Endodermal cell (in vitro differentiated cells): Measurements from ENCODE around the gene TNPO3. TPM values are rescaled to one million over a fixed set of nuclear protein-coding genes. Genes with fewer than 3 reads are reported as not detected.

Source experiments
- DNase-seq: peaks from one replicate; pipeline ENCODE4 v3.0.0-alpha.2; 2017
- H3K27ac ChIP-seq: 2 replicates; pipeline ENCODE4 v1.5.1; 2013; ENCODE audit warnings: mild to moderate bottlenecking, low read depth, low read length, moderate library complexity
- H3K27me3 ChIP-seq: 2 replicates; pipeline ENCODE4 v1.6.1; 2013; ENCODE audit warnings: mild to moderate bottlenecking, low read length, moderate library complexity; ENCODE audit not compliant: insufficient read depth, control insufficient read depth, poor library complexity, severe bottlenecking
- H3K36me3 ChIP-seq: 2 replicates; pipeline ENCODE4 v1.7.0; 2013; ENCODE audit warnings: mild to moderate bottlenecking, low read length, moderate library complexity; ENCODE audit not compliant: control insufficient read depth, insufficient read depth
- H3K4me1 ChIP-seq: one replicate; pipeline ENCODE4 v1.7.0; 2013; ENCODE audit warnings: low read length; ENCODE audit not compliant: control insufficient read depth, insufficient read depth
- H3K4me3 ChIP-seq: 2 replicates; pipeline ENCODE4 v1.5.1; 2013; ENCODE audit warnings: mild to moderate bottlenecking, low read length, moderate library complexity
- H3K9ac ChIP-seq: 2 replicates; pipeline ENCODE4 v1.6.1; 2013; ENCODE audit warnings: mild to moderate bottlenecking, low read length, moderate library complexity; ENCODE audit not compliant: poor library complexity, severe bottlenecking; ENCODE audit errors: extremely low read depth
- H3K9me3 ChIP-seq: 2 replicates; pipeline ENCODE4 v1.6.1; 2013; ENCODE audit warnings: mild to moderate bottlenecking, low read length, moderate library complexity; ENCODE audit not compliant: control insufficient read depth
- H3K27ac Mint-ChIP-seq: 2 replicates; pipeline ENCODE4 v1.8.0; 2020; ENCODE audit warnings: mixed read lengths
- H3K27me3 Mint-ChIP-seq: 2 replicates; pipeline ENCODE4 v1.8.0; 2021; ENCODE audit warnings: mild to moderate bottlenecking, mixed read lengths; ENCODE audit not compliant: insufficient read depth
- H3K36me3 Mint-ChIP-seq: 2 replicates; pipeline ENCODE4 v1.8.0; 2020; ENCODE audit warnings: low read depth, mixed read lengths
- H3K4me1 Mint-ChIP-seq: 2 replicates; pipeline ENCODE4 v1.8.0; 2020; ENCODE audit warnings: mixed read lengths
- H3K4me3 Mint-ChIP-seq: 2 replicates; pipeline ENCODE4 v1.8.0; 2020; ENCODE audit warnings: mild to moderate bottlenecking, moderate library complexity, mixed read lengths
- H3K9me3 Mint-ChIP-seq: 2 replicates; pipeline ENCODE4 v1.8.0; 2020; ENCODE audit warnings: mild to moderate bottlenecking, mixed read lengths
- WGBS, 2 experiments: methylation state at CpG; one replicate each; pipeline versions ENCODE4 v1.1.5 to v1.1.7; 2013; ENCODE audit warnings: missing lambda C conversion rate in 2 of 2, mixed read lengths in 1 of 2; ENCODE audit not compliant: insufficient coverage in 1 of 2, insufficient read length in 1 of 2; 5-methylcytosine and 5-hydroxymethylcytosine counted together
- total RNA-seq, 2 donors: library from RNA; stranded (reverse); fragmentation: NEBNext Ultra II Directional in 1 of 2; extraction: Animal tissue kit (Norgen Biotek cat#: 25700) in 1 of 2; gene quantifications; 2 replicates in 1 of 2; 3 replicates in 1 of 2; pipeline ENCODE4 v1.2.1, GENCODE V29; 2021
- TF ChIP-seq, protein P1 (sequence below): fragments of 200-600 bp; sonication (generic); conservative IDR thresholded peaks from 2 replicates; pipeline ENCODE4 v1.5.0; 2021; ENCODE audit warnings: antibody characterized with exemption, mild to moderate bottlenecking

TNPO3 gene
- total RNA-seq, 2 donors from 2014 or later: 68.0 to 73.1 TPM

DNA sequence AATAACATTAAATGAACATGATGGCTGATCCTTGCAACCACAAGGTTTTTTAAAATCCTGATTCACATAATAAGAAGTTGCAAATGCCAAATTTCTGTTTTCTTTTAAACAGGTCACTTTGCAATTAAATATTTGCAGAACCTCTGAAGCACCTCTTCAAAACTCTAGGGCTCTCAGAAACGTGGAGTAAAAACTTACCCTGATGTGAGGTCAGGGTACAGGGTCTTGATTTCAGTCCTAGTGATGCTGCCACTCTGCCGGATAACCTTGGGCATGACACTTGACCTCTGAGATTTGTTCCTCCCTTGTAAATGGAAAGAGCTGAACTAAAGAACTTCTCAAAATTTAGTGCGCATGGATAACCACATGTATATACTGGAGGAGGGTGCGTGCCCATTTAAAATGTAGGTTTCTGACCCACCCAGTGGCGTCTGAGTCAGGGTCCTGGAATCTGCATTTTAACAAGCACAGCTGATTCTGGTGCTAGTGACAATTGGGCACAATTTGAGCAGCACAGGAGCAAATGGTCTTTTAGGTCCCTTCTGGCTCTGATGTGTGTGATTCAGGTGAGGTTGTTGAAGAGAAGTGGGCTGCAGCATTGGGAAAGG lies 35.5 kb upstream of the TNPO3 start:
- H3K4me1 Mint-ChIP-seq: peaks cover 3% of the 10 kb centered on the region
- no peaks in the 10 kb centered on the region for H3K36me3 Mint-ChIP-seq
- TF ChIP-seq, protein P1, sequence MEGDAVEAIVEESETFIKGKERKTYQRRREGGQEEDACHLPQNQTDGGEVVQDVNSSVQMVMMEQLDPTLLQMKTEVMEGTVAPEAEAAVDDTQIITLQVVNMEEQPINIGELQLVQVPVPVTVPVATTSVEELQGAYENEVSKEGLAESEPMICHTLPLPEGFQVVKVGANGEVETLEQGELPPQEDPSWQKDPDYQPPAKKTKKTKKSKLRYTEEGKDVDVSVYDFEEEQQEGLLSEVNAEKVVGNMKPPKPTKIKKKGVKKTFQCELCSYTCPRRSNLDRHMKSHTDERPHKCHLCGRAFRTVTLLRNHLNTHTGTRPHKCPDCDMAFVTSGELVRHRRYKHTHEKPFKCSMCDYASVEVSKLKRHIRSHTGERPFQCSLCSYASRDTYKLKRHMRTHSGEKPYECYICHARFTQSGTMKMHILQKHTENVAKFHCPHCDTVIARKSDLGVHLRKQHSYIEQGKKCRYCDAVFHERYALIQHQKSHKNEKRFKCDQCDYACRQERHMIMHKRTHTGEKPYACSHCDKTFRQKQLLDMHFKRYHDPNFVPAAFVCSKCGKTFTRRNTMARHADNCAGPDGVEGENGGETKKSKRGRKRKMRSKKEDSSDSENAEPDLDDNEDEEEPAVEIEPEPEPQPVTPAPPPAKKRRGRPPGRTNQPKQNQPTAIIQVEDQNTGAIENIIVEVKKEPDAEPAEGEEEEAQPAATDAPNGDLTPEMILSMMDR: no peak
- 68 to 69% methylated on average over 4 to 5 of the region's 5 CpGs for WGBS, 2 experiments
- no peak overlapping the region for H3K4me3 Mint-ChIP-seq
- H3K4me1 ChIP-seq: no peaks in the 10 kb centered on the region
- no peak overlapping the region for H3K4me3 ChIP-seq
- no peak overlapping the region for H3K27ac Mint-ChIP-seq
- H3K9ac ChIP-seq: no peak overlapping the region
- H3K27me3 Mint-ChIP-seq: peaks cover 4% of the 10 kb centered on the region
- H3K27ac ChIP-seq: no peak overlapping the region
- no peaks in the 10 kb centered on the region for H3K27me3 ChIP-seq
- no peaks in the 10 kb centered on the region for H3K36me3 ChIP-seq
- no peaks in the 10 kb centered on the region for H3K9me3 Mint-ChIP-seq
- peak; percentile 36 for DNase-seq
- H3K9me3 ChIP-seq: no peaks in the 10 kb centered on the region

DNA sequence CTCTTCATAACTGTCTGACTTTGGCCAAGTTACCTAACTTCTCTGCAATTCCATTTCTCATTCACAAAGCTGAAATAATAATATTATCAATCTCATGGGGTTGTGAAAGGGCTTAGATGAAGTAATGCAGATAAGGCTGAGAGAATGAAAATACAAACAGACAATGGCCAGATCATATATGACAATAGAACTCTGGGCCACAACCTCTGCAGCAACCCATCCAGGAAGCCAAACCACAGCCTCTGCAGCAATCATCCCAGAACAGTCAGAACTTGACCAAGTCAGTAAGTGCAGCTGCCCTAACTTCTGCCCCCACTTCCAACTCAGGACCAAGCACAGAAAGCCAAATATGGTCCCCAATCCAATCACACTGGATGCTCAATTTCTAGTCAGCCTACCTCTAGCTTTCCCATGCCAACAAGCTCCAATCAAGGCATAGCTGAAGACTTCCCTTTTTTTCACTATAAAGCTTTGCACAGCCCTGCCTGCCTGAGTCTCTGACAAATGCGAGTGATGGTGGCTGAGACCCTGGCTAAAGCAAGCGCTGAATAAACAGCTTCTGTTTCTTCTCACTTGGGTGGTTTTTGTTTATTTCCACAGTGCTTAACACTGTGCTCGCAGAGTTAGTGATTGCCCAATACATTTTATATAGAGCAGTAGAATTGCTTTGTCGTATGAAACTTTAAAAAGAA lies 34.8 kb upstream of the TNPO3 start:
- Histone ChIP-seq H3K4me3 (no peak overlapping the region), H3K4me1 (no peaks in the 10 kb centered on the region), H3K9me3 (no peaks in the 10 kb centered on the region), H3K27ac (no peak overlapping the region), H3K36me3 (no peaks in the 10 kb centered on the region), H3K9ac (no peak overlapping the region), H3K27me3 (no peaks in the 10 kb centered on the region)
- peak; percentile 39 for DNase-seq
- Mint-ChIP-seq H3K4me3 (no peak overlapping the region), H3K9me3 (no peaks in the 10 kb centered on the region), H3K27ac (no peak overlapping the region), H3K27me3 (no peaks in the 10 kb centered on the region), H3K36me3 (no peaks in the 10 kb centered on the region), H3K4me1 (peaks cover 3% of the 10 kb centered on the region)
- 71 to 75% methylated on average over 2 to 4 of the region's 4 CpGs for WGBS, 2 experiments
- TF ChIP-seq, protein P1: no peak

DNA sequence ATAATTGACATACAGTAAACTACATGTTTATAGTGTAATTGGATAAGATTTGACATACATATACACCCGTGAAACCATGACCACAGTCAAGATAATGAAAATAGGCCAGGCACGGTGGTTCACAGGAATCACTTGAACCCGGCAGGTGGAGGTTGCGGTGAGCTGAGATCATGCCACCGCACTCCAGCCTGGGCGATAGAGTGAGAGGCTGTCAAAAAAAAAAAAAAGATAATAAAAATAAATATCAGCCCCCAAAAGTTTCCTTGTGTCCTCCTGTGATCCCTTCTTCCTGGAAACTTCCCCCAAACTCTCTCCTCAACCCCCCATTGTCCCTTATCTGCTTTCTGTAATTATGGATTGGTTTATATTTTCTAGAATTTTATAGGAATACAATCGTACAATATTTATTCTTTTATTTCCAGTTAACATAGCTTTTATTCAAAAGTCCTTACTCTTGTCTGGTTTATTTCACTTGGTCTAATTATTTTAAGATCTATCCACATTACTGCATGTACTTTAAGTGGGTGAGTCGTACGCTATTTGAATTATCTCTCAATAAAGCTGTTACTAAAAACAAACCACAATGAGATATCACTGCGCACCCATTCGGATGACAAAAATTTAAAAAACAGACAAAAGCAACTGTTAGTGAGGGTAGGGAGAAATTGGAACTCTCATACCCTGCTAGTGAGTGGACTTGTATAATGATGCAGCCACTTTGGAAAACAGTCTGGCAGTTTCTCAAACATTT lies 30.1 kb upstream of the TNPO3 start:
- Histone ChIP-seq H3K36me3 (no peaks in the 10 kb centered on the region), H3K27ac (no peak overlapping the region), H3K27me3 (no peaks in the 10 kb centered on the region), H3K4me1 (no peaks in the 10 kb centered on the region), H3K9ac (no peak overlapping the region), H3K9me3 (no peaks in the 10 kb centered on the region), H3K4me3 (no peak overlapping the region)
- H3K27me3 Mint-ChIP-seq: no peaks in the 10 kb centered on the region
- no peak overlapping the region for H3K27ac Mint-ChIP-seq
- WGBS, 2 experiments: 98 to 100% methylated on average over 1 to 10 of the region's 11 CpGs
- TF ChIP-seq, protein P1: no peak
- H3K4me3 Mint-ChIP-seq: no peak overlapping the region
- DNase-seq: peak; percentile 7
- no peaks in the 10 kb centered on the region for H3K9me3 Mint-ChIP-seq
- H3K4me1 Mint-ChIP-seq: no peaks in the 10 kb centered on the region
- H3K36me3 Mint-ChIP-seq: no peaks in the 10 kb centered on the region
